Measurements from ENCODE around the gene BOD1L2.

The BOD1L2 gene

GRCh38 chr18:57150828-57151227 is 3.9 kb downstream of the BOD1L2 start:
- DNase-seq, result no peak

DNA sequence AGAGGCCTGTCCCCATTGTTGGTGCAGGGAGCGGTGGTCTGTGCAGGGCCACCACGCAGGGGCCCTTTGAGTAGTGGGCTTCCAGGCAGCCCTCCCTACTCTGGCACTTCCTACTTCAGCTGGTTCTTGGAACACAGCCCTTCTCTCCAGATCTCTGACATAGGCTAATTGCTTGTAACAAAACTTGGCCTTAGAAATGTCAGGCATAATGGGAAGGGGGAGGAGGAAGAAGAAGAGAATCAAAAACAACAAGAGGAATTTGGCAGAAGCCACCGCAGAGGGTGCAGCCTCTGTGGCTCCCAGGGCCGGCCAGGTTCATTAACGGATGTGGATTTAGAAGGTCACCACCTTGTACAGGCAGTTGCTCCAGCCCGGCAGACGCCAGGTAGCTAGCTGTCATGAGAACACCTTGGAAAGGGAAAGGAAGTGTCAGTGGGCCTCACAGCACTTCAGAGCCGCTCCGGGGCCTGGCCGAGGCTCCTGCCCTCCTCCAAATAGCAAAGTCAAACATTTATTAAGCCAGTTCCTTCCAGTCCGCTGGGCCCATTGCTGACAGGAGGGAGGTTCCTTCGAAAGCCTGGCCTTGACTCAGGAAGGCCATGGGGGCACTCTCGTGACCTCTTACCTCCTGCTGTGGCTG is 7.4 kb downstream of the BOD1L2 start:
- DNase-seq, result no peak

DNA sequence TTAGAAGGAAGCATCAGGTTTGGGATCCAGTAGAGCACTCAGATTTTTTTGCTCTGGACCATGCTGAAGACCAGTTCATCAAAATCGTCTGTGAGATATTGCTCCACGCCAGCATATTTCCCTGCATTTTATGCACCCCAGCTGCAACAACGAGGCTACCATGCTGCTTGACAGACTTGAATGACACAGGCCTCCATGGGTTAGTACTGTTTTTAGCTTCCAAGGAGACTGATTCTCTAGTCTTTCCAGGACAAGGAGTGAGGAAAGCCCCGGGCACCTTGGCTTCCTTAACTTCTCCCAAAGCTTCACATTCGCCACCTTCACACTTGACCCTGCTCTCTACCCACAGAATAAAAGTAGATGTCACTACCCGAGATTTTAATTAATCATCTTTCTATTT is 17.5 kb downstream of the BOD1L2 start:
- DNase-seq, result no peak

DNA sequence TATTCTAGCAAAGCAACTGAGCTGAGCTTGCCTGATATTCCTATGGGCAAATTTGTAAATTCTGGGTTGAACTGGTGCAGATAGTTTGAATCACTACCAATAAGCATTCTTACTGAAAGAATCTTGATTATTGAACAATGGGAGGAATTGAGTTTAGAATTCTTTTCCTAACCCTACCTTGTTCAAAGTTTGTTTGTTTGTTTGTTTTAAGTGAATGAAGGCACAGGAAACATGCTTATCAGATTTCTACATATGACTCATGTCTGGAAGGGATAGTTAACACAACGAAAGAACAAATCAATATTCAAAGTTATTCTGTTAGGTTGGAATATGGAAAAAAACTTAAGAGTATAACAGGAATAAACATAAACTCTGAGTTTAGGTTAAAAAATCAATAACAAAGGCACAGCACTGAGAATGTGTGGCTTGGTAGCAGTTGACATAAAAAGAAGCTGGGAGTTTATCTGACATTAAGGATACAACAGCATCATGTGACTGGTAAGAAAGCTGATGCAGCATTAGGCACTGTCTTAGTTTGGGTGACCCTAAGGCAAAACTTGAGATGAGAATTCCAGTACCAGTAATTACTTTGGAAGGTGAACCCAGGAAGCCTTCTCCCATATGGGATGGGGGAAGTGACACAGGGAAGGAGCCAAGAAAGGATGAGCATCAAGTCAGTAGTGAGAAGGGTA is 20.9 kb downstream of the BOD1L2 start:
- DNase-seq, result no peak

GRCh38 chr18:57171026-57171425 is 24.1 kb downstream of the BOD1L2 start:
- no peak for DNase-seq

DNA sequence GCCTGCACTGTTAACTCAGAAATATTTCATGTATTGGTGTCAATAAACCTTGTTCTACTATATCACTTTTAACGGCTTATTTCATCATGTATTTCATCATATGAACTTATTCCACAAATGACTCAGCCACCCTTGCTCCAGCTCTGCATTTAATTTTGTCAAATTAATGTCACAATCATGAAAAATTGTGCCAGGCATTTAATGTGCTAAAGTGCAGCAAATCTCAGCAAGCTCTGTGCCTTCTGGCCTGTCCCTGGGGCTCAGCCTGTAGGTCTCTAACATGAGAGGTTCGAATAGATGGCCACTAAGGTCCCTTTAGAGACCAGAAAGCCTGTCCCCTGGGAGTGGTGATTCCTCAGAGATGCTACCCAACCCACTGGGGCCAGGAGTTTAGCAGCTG is 28.6 kb downstream of the BOD1L2 start:
- no peak for DNase-seq

DNA sequence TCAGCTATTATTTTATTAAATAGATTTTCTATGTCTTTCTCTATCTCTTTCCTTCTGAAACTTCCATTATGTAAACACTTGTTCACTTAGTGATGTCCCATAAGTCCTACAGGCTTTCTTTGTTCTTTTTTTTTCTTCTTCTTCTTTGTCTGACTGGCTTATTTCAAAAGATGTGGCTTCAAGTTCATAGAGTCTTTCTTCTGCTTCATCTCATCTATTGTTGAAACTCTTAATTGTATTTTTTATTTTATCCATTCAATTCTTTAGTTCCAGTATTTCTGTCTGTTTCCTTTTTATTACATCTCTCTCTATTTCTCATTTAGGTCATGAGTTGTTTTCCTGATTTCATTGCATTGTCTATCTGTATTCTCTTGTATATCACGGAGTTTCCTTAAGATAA is 38.5 kb downstream of the BOD1L2 start:
- no peak for DNase-seq

GRCh38 chr18:57188851-57189557 is 42.1 kb downstream of the BOD1L2 start:
- DNase-seq, result no peak

DNA sequence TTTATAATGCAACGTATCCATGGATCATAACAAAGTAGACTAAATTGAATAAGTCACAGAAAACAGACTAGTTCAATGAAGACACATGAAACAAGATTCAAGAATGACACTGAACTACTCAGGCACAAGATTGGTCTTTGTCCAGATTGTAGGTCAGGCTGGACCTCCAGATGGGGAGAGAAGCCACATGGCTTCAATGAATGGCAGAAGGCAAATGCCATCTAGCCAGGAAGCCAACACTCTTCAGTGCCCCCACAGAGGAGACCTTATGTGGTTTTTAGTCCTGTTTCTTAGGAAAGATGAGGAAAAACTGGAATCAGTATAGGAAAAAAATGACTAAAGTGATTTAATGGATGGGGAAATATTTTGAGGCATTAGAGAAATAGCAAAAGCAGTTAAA is 43.1 kb downstream of the BOD1L2 start:
- no peak for DNase-seq

- no peak for DNase-seq
These were observed 47.2 kb downstream of the BOD1L2 start for GRCh38 chr18:57194070-57194469.

DNA sequence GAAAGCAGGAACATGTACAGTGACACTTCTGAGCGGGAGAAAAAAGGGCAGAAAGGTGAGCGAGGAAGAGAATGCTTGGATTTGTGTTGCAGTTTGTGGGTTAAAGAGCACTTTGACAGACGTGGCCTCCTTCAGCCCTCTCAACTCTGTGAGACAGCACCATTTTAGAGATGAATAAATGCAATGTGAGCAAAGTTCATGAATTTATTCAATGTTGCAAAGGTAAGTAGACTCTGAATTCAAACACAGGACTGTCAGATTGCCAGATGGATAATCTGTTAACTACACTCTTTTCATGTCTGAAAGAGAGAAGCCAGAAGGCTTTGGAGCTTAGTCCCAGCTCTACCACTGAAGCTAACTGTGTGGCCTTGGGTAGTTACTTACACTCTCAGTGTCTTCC is 47.7 kb downstream of the BOD1L2 start:
- no peak for DNase-seq

DNA sequence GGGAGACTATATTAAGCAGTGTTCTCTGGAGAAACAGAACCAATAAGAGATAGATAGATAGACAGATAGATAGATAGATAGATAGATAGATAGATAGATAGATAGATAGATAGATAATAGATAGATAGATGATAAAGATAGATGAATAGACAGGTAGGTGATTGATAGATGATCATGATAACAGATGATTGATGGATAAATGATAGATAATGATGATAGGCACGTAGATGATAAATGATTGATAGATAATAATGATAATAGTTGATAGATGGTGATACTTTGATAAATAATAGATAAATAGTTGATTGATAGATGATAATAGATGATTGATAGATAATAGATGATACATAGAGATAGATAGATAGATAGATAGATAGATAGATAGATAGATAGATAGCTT is 48.5 kb downstream of the BOD1L2 start:
- no peak for DNase-seq

GRCh38 chr18:57197261-57197660 is 50.4 kb downstream of the BOD1L2 start:
- no peak for DNase-seq

DNA sequence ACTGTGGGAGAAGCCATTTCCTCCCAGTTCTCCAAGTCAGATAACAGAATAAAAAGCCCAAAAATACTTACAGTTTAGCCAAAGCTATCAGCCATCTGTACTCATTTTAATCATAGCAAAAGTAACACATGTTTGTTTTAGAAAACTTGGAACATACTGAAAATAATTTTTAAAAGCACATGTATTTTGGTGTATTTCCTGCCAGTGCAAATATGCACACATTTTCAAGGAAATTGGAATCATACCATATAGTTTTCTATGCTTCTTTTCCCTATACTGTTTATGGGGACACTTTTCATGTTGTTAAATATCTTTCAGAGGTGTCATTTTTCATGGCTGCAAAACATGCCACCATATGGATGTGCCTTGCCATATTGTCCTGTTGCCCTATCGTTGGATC is 51.2 kb downstream of the BOD1L2 start:
- DNase-seq, result no peak
